ENCODE measurements around the gene ABCB11.

DNA sequence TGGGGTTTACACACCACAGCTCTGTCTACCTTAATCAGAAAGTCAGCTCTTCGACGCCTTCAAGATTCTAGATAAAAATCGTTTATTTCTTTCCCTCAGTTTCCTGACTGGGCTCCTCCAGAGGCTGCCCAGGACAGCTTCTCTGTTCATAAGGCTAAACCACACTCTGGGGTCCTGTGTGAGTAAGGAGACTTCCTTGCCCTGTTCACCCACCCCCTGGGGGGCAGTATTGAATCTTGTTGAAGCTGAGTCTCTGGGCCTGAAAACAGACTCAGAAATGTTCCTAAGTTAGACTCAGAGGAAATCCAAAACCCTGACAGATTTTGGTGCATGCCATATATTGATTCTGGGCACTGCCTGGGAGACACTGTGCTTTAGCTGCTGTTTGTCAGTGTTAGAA lies 87.1 kb downstream of the ABCB11 start:
- TF ChIP-seq, protein P1, sequence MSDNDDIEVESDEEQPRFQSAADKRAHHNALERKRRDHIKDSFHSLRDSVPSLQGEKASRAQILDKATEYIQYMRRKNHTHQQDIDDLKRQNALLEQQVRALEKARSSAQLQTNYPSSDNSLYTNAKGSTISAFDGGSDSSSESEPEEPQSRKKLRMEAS (IDR thresholded peaks at IDR 0.05), result no peak
- TF ChIP-seq REST (IDR thresholded peaks at IDR 0.05) (no peak), TAF1 (conservative IDR thresholded peaks at IDR 0.05) (no peak), FOXA1 (IDR thresholded peaks at IDR 0.05) (no peak), EGR1 (IDR thresholded peaks at IDR 0.05; ENCODE audit: low read depth in 2 of 2) (no peak)
